Raji (cell line): ENCODE measurements around the gene DAB1.

Experiments
- POLR2A ChIP-seq: IDR thresholded peaks from 2 replicates; pipeline ENCODE4 v1.6.1; 2011; ENCODE audit warnings: low read depth, low read length, control low read depth; ENCODE audit not compliant: insufficient read depth

Gene DAB1

GRCh38 chr1:57282411-57282810, 141.4 kb downstream of the DAB1 start:
- TF ChIP-seq POLR2A, result no peak

GRCh38 chr1:57281324-57281723, 142.5 kb downstream of the DAB1 start:
- no peak for TF ChIP-seq POLR2A

GRCh38 chr1:57279909-57280666, 143.8 kb downstream of the DAB1 start:
- no peak for TF ChIP-seq POLR2A

- TF ChIP-seq POLR2A, result no peak
Observed at GRCh38 chr1:57278558-57278957, 145.3 kb downstream of the DAB1 start.

GRCh38 chr1:57277681-57278080, 146.2 kb downstream of the DAB1 start:
- TF ChIP-seq POLR2A, result no peak

DNA sequence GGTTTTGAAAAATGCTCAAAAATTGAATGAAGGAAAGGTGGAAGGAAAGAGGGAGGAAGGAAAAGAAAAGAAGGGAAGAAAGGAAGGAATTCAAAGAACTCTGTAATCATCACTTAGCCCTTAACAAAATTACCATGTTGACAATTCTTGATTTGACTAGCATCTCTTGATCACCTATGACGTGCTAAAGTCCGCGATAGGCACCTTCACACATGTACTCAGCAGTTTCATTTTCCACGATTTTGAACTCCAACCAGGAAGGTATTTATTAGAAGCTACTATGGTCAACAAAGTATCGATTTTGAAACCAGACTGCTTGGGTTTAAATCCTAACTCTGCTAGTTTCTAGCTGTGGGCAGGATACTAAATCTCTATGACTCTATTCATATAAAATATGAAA, 146.9 kb downstream of the DAB1 start:
- TF ChIP-seq POLR2A, result no peak

DNA sequence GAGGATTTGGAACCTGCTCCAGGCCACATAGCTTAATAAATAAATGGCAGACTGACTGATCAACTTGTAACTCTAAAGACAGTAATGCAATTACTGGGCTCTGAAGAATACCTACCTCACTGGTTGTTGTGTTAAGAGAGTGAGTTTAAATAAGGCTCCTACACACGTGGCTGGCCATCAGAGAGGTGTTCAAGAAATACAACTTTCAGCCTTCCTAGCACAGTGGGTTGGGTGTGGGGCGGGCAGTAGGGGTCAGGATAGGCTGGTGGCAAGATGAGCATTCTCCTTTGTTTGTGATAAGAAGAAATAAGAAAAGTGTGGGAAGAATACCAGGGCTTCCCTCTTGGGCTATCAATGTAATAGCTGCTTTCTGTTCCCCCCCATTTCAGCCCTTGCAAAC, 151.3 kb downstream of the DAB1 start:
- no peak for TF ChIP-seq POLR2A

- TF ChIP-seq POLR2A, result no peak
Observed at GRCh38 chr1:57272150-57272549, 151.7 kb downstream of the DAB1 start.

DNA sequence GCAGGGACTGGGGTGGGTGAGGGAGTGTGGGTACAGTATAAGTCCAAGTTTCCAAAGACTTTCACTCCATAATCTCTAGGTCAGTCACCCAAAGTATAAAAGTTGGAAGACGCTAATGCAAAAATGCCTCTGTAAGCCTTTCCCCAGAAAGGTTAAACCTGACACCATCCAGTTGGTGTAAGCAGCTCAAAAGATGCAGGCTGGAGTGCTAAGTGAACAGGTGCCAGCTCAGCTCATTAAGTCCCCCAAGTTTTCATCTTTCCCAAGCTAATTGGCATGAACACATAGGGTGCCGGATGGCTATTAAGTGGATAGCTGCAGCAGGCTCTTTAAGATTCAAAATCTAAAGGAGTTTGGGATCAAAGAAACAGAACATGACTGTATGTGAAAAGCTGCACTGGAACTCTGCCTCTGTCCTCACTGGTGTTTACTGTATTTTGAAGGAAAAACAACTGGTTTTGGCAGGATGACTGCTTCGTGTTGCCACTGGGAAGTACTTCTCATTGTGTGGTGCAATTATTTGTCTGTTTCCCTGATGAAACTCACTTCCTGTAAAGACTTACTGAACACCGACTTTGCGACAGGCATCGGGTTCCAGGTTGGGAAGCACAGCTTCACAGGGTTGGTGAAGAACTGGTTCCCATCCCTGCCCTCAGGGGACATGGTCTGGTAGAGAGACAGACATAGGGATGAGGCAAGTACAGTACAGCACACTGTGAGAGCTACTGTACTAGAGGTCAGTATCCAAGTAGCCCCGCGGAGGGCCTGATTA, 152.7 kb downstream of the DAB1 start:
- TF ChIP-seq POLR2A, result no peak

GRCh38 chr1:57269630-57270225, 154.1 kb downstream of the DAB1 start:
- no peak for TF ChIP-seq POLR2A

DNA sequence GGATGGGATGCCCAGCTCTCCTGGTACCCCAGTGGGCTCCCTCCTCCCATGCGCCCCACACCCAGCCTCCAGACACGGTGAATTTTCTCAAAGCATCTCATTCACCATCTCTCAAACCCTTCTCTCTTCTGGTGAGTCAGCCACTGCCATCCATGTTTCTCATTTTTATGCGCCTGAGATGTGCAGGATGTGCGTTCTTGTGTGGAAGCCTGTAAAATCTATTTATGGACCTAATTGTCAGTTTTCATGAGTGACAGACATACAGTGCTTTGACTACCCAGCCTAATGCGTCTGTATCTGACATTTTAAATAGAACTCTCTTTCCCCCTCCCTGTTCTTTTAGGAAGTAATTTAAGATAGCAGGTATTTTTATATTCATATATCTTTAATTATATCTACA, 158.8 kb downstream of the DAB1 start:
- TF ChIP-seq POLR2A, result no peak

DNA sequence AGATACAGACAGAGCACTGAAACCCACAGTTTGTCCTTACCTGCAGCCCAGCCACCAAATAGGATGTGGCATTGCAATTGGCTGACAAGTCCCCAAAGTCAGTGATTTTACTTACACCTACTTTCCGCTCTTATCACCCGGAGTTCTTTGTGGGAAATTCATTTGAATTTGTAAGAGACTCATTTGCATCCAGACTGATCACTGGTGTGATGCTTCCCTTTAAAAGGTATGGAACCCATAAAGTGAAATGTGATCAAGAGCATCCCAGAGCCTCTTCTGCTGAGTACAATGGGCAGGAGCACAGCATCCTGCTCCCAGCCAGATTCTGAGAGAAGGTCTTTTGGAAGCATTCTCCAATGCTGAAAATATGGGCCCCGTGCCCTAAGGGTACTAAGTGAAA, 161.4 kb downstream of the DAB1 start:
- TF ChIP-seq POLR2A, result no peak

GRCh38 chr1:57258557-57259325, 165.1 kb downstream of the DAB1 start:
- no peak for TF ChIP-seq POLR2A

DNA sequence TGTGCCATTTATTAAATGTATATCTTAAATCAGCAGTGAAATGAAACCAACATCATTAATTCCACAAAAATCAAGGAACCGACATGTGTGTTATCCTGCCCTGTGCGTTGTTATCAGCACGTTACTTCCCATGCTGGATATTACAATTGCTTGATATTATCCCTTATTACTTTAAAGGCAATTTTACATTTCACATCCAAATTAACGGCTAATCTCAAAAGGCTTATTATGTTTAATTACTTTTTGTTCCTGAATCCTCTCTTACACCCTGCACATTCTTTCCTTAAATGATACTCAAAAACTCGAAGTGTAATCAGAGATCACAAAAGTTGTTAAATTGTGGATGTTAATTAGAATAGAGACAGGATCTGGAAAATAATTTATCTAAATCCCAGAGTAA, 167.9 kb downstream of the DAB1 start:
- no peak for TF ChIP-seq POLR2A

- no peak for TF ChIP-seq POLR2A
Observed at GRCh38 chr1:57254022-57254421, 169.8 kb downstream of the DAB1 start.
